Spinal cord (tissue), 10 donors: ENCODE results near the gene MORC1. TPM values are rescaled to one million over a fixed set of nuclear protein-coding genes. Genes with fewer than 3 reads are reported as not detected.
A peak's percentile ranks its signal among the peaks of the same experiment; 100 is the strongest.

Source experiments
- DNase-seq, 6 donors: peaks; one replicate each; pipeline versions ENCODE4 v3.0.0 to v3.0.0-alpha.2; 2013 to 2015; ENCODE audit warnings: low spot score in 6 of 6, low read depth in 4 of 6
- H3K27ac ChIP-seq: one replicate; pipeline ENCODE4 v1.5.1; 2013; ENCODE audit warnings: low read depth, low read length, control low read depth
- H3K27me3 ChIP-seq: one replicate; pipeline ENCODE4 v1.6.1; 2013; ENCODE audit warnings: low read length; ENCODE audit not compliant: control insufficient read depth, insufficient read depth
- H3K36me3 ChIP-seq: one replicate; pipeline ENCODE4 v1.6.1; 2013; ENCODE audit warnings: low read length; ENCODE audit not compliant: control insufficient read depth, insufficient read depth
- H3K4me1 ChIP-seq: one replicate; pipeline ENCODE4 v1.6.1; 2013; ENCODE audit warnings: low read length; ENCODE audit not compliant: control insufficient read depth, insufficient read depth
- H3K4me3 ChIP-seq: one replicate; pipeline ENCODE4 v1.5.1; 2013; ENCODE audit warnings: low read depth, low read length, control low read depth
- H3K9me3 ChIP-seq: one replicate; pipeline ENCODE4 v1.6.1; 2013; ENCODE audit warnings: low read length; ENCODE audit not compliant: control insufficient read depth, insufficient read depth
- WGBS: methylation state at CpG from one replicate; pipeline ENCODE4 v1.1.5; 2013; ENCODE audit warnings: missing lambda C conversion rate; ENCODE audit not compliant: insufficient coverage; 5-methylcytosine and 5-hydroxymethylcytosine counted together
- polyA plus RNA-seq, 2 donors: library from polyadenylated mRNA; unstranded; fragments of 120-200 nt; gene quantifications; one replicate each; pipeline ENCODE4 v1.2.1, GENCODE V29; 2013; ENCODE audit not compliant: insufficient read length in 2 of 2
- total RNA-seq, 2 donors: library from RNA; depleted of rRNA in 1 of 2; stranded (reverse); fragments of 120-200 nt in 1 of 2; fragments of >200 nt in 1 of 2; gene quantifications; one replicate each; pipeline versions ENCODE4 v1.2.3 to v1.2.4, GENCODE V29; 2013 to 2014
- donor health status: healthy.

Gene MORC1
- total and polyA plus RNA-seq, 4 donors = 0.06 to 0.59 (median 0.11) TPM

DNA sequence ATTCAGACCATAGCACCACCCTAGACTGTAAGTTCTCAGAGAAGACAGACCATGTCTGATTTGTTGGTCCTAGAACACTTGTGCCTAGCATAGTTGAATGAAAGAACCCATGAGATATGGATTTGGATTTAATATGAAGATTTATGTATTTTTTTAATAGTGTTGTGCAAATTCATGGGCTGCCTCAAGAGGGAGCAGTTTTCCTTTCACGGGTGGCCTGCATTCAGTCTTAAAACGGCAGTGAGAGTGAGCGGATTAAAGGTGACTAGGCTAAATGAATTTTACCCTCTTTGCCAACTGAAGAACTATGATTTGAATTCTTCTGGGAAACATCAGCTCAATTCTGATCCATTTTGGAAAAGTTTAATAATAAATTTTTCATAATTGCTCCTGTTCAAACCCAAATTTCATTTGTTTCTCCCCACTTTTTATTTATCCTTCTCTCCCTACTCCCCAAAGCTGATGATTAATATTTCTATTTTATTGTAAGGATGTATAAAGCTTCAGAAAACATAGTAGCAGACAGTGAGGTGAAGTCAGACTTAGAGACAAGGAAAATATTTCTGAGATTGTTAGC is 67.3 kb downstream of the MORC1 start:
- whole genome bisulfite sequencing = 72% methylated on average over 3 of the region's 3 CpGs
- Histone ChIP-seq H3K9me3 (no peaks in the 10 kb centered on the region), H3K4me3 (no peak overlapping the region), H3K27me3 (no peaks in the 10 kb centered on the region), H3K36me3 (no peaks in the 10 kb centered on the region), H3K27ac (no peak overlapping the region), H3K4me1 (no peaks in the 10 kb centered on the region)
- DNase-seq = no peak

- Histone ChIP-seq H3K27ac (no peak overlapping the region), H3K36me3 (no peaks in the 10 kb centered on the region), H3K4me3 (no peak overlapping the region), H3K4me1 (no peaks in the 10 kb centered on the region), H3K27me3 (no peaks in the 10 kb centered on the region), H3K9me3 (no peaks in the 10 kb centered on the region)
- no peak for DNase-seq
- no CpG with 5 or more reads among the region's 2 CpGs for WGBS
Observed at GRCh38 chr3:109047366-109047765, 70.6 kb downstream of the MORC1 start.

- H3K4me1 ChIP-seq = no peaks in the 10 kb centered on the region
- H3K9me3 ChIP-seq = no peaks in the 10 kb centered on the region
- H3K4me3 ChIP-seq = no peak overlapping the region
- no peaks in the 10 kb centered on the region for H3K27me3 ChIP-seq
- 81% methylated on average over 3 of the region's 6 CpGs for WGBS
- H3K36me3 ChIP-seq = no peaks in the 10 kb centered on the region
- no peak for DNase-seq
- H3K27ac ChIP-seq = no peak overlapping the region
Observed at GRCh38 chr3:109045271-109046040, 72.5 kb downstream of the MORC1 start.

GRCh38 chr3:109035082-109035481 is 82.9 kb downstream of the MORC1 start:
- no peaks in the 10 kb centered on the region for H3K27me3 ChIP-seq
- no CpG with 5 or more reads among the region's 1 CpG for WGBS
- H3K27ac ChIP-seq = no peak overlapping the region
- H3K4me3 ChIP-seq = no peak overlapping the region
- H3K9me3 ChIP-seq = peaks cover 2% of the 10 kb centered on the region
- no peaks in the 10 kb centered on the region for H3K36me3 ChIP-seq
- no peaks in the 10 kb centered on the region for H3K4me1 ChIP-seq
- no peak for DNase-seq

GRCh38 chr3:109033000-109033660 is 84.8 kb downstream of the MORC1 start:
- DNase-seq = no peak
- H3K9me3 ChIP-seq = peaks cover 2% of the 10 kb centered on the region
- WGBS = 74% methylated on average over 3 of the region's 3 CpGs
- H3K27ac ChIP-seq = no peak overlapping the region
- H3K27me3 ChIP-seq = no peaks in the 10 kb centered on the region
- no peaks in the 10 kb centered on the region for H3K36me3 ChIP-seq
- H3K4me1 ChIP-seq = no peaks in the 10 kb centered on the region
- H3K4me3 ChIP-seq = no peak overlapping the region

GRCh38 chr3:109028753-109029152 is 89.2 kb downstream of the MORC1 start:
- Histone ChIP-seq H3K27ac (no peak overlapping the region), H3K9me3 (no peaks in the 10 kb centered on the region), H3K36me3 (no peaks in the 10 kb centered on the region), H3K4me1 (no peaks in the 10 kb centered on the region), H3K4me3 (no peak overlapping the region), H3K27me3 (no peaks in the 10 kb centered on the region)
- 93% methylated on average over 5 of the region's 7 CpGs for WGBS
- no peak for DNase-seq

- Histone ChIP-seq H3K36me3 (no peaks in the 10 kb centered on the region), H3K27me3 (no peaks in the 10 kb centered on the region), H3K27ac (no peak overlapping the region), H3K4me1 (no peaks in the 10 kb centered on the region), H3K9me3 (no peaks in the 10 kb centered on the region), H3K4me3 (no peak overlapping the region)
- DNase-seq = no peak
Observed at GRCh38 chr3:109026821-109027220, 91.1 kb downstream of the MORC1 start.

- H3K36me3 ChIP-seq = no peaks in the 10 kb centered on the region
- no peak for DNase-seq
- no peak overlapping the region for H3K4me3 ChIP-seq
- no peaks in the 10 kb centered on the region for H3K9me3 ChIP-seq
- H3K4me1 ChIP-seq = no peaks in the 10 kb centered on the region
- H3K27me3 ChIP-seq = no peaks in the 10 kb centered on the region
- no peak overlapping the region for H3K27ac ChIP-seq
Observed at GRCh38 chr3:109025896-109026295, 92.0 kb downstream of the MORC1 start.

GRCh38 chr3:109023656-109024254 is 94.2 kb downstream of the MORC1 start:
- DNase-seq = peak; percentile 26 to 95 (median 51)
- no CpG with 5 or more reads among the region's 3 CpGs for WGBS
- no peaks in the 10 kb centered on the region for H3K27me3 ChIP-seq

More at GRCh38 chr3:109023656-109024254, 94.2 kb downstream of the MORC1 start:
- H3K9me3 ChIP-seq = no peaks in the 10 kb centered on the region
- H3K4me3 ChIP-seq = no peak overlapping the region
- no peaks in the 10 kb centered on the region for H3K36me3 ChIP-seq
- no peak overlapping the region for H3K27ac ChIP-seq
- no peaks in the 10 kb centered on the region for H3K4me1 ChIP-seq
